Hair follicular keratinocyte (primary cell): ENCODE data around the gene ATG4D. TPM values are rescaled to one million over a fixed set of nuclear protein-coding genes. Genes with fewer than 3 reads are reported as not detected.

Experiments
- total RNA-seq: library from RNA; depleted of rRNA; stranded (reverse); fragments of >200 nt; gene quantifications from 2 replicates; pipeline ENCODE4 v1.2.3, GENCODE V29; 2015

Gene ATG4D
- 27.9 and 33.9 TPM in 2 replicates for total RNA-seq

DNA sequence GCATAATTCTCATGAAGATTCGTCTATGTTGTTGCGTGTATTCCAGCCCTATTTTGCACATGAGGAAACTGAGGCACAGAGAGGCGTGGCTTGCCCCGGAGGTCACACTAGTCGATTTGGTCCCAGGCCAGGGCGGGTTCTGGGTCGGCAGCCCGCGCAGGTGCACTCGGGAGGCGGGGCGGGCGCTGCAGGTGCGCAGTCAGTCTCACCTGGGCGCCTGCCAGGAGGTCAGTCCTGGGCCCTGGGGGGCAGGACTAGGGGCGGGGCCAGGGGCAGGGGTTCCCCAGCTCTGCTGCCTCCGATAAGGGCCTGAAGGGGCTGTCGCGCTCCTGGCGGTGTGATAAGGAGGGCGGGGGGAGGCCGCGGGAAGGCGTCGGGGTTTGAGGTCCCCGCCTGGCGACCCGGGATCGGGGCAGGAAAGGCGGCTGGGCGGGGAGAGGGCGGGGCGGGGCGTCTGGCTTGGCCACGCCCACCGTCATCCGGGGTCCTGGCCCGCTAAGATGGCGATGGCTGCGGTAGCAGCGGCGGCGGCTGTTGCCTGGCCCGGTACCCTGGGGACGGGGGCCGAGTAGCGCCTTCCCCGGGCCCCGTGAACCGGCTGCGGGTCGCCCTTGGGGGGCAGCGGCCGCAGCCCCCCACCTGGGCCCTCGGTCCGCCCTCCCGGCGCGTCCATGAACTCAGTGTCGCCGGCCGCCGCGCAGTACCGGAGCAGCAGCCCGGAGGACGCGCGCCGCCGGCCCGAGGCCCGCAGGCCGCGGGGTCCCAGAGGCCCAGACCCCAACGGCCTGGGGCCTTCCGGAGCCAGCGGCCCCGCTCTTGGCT is at the start of gene ATG4D:
ATG4D (plus strand) TSS at position 485 of the 822 bp plus-strand sequence; CDS start at position 672, 187 bp downstream.

GRCh38 chr19:10503002-10503789 is 40.5 kb upstream of the ATG4D start, which contains the start of gene KEAP1:
Gene KEAP1 (minus strand): TSS chr19:10503356. CDS start chr19:10500033, 3,323 bp downstream.

GRCh38 chr19:10517361-10517759 is 26.3 kb upstream of the ATG4D start, which contains the start of gene S1PR5:
Gene S1PR5 (minus strand): TSS chr19:10517447. CDS start chr19:10515011, 2,436 bp downstream.

GRCh38 chr19:10565567-10566407 is 22.1 kb downstream of the ATG4D start, which contains the start of gene KRI1:
Gene KRI1 (minus strand): TSS chr19:10566010. CDS start chr19:10565999, 11 bp downstream.

DNA sequence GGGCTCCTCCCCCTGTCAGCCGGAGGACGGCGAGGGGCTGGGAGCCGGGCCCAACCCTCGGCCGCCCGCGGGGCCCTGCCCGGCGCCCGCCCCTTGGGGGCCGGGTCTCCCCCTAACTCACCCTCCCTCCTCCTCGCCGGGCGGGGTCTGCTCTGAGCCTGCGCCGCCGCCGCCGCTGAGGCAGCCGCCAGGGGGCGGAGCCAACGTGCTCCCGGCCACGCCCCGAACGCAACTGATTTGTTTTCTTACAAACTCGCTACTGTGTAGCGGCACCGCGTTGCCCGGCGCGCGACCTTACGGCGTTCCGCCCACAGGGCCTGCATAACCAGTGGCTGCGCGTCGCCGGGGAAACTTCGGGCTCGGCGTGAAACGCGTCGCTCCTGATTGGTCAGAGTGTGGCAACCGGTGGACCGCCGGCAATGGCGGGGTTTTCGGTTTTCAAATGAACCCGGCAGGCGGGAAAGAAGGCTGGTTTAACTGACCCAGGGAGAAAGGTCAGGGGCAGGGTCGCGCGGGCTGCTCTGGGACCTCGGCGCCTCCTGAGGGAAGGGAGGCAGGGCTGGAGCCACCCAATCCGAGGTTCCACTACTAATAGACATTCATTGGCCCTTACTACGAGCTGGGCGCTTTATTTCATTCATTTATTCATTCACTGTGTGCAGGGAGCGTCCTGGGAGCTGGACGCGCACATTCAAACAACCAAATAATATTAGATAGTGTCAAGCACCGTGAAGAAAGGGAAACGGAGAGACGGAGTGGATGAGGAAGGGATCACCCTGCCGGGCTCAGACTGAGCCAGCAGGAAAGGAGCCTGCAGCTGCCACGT is 25.3 kb downstream of the ATG4D start, which contains the start of gene CDKN2D:
CDKN2D (minus strand) TSS at position 154 of the 826 bp plus-strand sequence. CDS start 326 bp downstream, outside the sequence.

GRCh38 chr19:10587022-10587838 is 43.5 kb downstream of the ATG4D start, which contains the start of gene AP1M2:
Gene AP1M2 (minus strand): TSS chr19:10587312. CDS start chr19:10587231, 81 bp downstream.

Other genes with a start within 250 kb of the ATG4D start
- 1.5 and 1.6 TPM in 2 replicates for gene ZGLP1, start 234.1 kb upstream of the ATG4D start, total RNA-seq
- gene FDX2, start 227.9 kb upstream of the ATG4D start, total RNA-seq: 21.6 and 34.8 TPM in 2 replicates
- 17.8 and 20.3 TPM in 2 replicates for gene RAVER1, start 210.4 kb upstream of the ATG4D start, total RNA-seq
- 1.6 and 5.7 TPM in 2 replicates for gene ICAM3, start 204.3 kb upstream of the ATG4D start, total RNA-seq
- gene TYK2, start 163.3 kb upstream of the ATG4D start, total RNA-seq: 63.7 and 74.0 TPM in 2 replicates
- 172 and 200 TPM in 2 replicates for gene CDC37, start 140.4 kb upstream of the ATG4D start, total RNA-seq
- gene PDE4A, start 123.4 kb upstream of the ATG4D start, total RNA-seq: 0.15 and 1.3 TPM in 2 replicates
- 50.0 and 61.7 TPM in 2 replicates for gene KEAP1, start 40.5 kb upstream of the ATG4D start, total RNA-seq
- 22.5 and 27.2 TPM in 2 replicates for gene S1PR5, start 26.5 kb upstream of the ATG4D start, total RNA-seq
- 11.6 and 17.7 TPM in 2 replicates for gene KRI1, start 22.1 kb downstream of the ATG4D start, total RNA-seq
- gene CDKN2D, start 25.1 kb downstream of the ATG4D start, total RNA-seq: 5.1 and 5.9 TPM in 2 replicates
- gene AP1M2, start 43.4 kb downstream of the ATG4D start, total RNA-seq: 78.9 and 111 TPM in 2 replicates
- 18.8 and 43.9 TPM in 2 replicates for gene SLC44A2, start 81.6 kb downstream of the ATG4D start, total RNA-seq
- gene ILF3, start 110.4 kb downstream of the ATG4D start, total RNA-seq: 73.8 and 120 TPM in 2 replicates
- gene QTRT1, start 157.5 kb downstream of the ATG4D start, total RNA-seq: 18.0 and 25.2 TPM in 2 replicates
- gene DNM2, start 174.2 kb downstream of the ATG4D start, total RNA-seq: 67.5 and 69.0 TPM in 2 replicates